Neural cell (in vitro differentiated cells): Measurements from ENCODE around the gene RNPEPL1. TPM values are rescaled to one million over a fixed set of nuclear protein-coding genes. Genes with fewer than 3 reads are reported as not detected.

ENCODE experiments used
- H2AFZ ChIP-seq: fragments of 200-600, 300-800 bp; sonication (generic), shearing (Covaris generic); 2 replicates; pipeline ENCODE4 v1.6.0; 2014; ENCODE audit warnings: low read depth, mild to moderate bottlenecking, antibody characterized with exemption, low read length, moderate library complexity
- H3F3A ChIP-seq: fragments of 200-600 bp; shearing (Covaris generic); 2 replicates; pipeline ENCODE4 v1.6.1; 2016; ENCODE audit warnings: mild to moderate bottlenecking, moderate library complexity, mixed read lengths, antibody characterized with exemption, low read length; ENCODE audit not compliant: insufficient read depth, poor library complexity, severe bottlenecking
- H3K27ac ChIP-seq: fragments of 200-600, 300-800 bp; sonication (generic), shearing (Covaris generic); 2 replicates; pipeline ENCODE4 v1.5.1; 2014; ENCODE audit warnings: mild to moderate bottlenecking, low read length, moderate library complexity
- H3K27me3 ChIP-seq: fragments of 300-800, 200-600 bp; sonication (generic), shearing (Covaris generic); 2 replicates; pipeline ENCODE4 v1.6.0; 2014; ENCODE audit warnings: mild to moderate bottlenecking, low read depth, low read length, moderate library complexity; ENCODE audit not compliant: insufficient read depth
- H3K36me3 ChIP-seq: fragments of 300-800, 200-600 bp; sonication (generic), shearing (Covaris generic); 2 replicates; pipeline ENCODE4 v1.5.1; 2014; ENCODE audit warnings: mild to moderate bottlenecking, antibody characterized with exemption, low read length, moderate library complexity; ENCODE audit not compliant: insufficient read depth
- H3K4me2 ChIP-seq: fragments of 300-800, 200-600 bp; sonication (generic), shearing (Covaris generic); 2 replicates; pipeline ENCODE4 v1.6.0; 2014; ENCODE audit warnings: mild to moderate bottlenecking, low read length
- H3K4me3 ChIP-seq: fragments of 300-800, 200-600 bp; sonication (generic), shearing (Covaris generic); 2 replicates; pipeline ENCODE4 v1.5.1; 2014; ENCODE audit warnings: mild to moderate bottlenecking, low read length, moderate library complexity
- H3K79me2 ChIP-seq: fragments of 200-600 bp; shearing (Covaris generic); replicated peaks from 2 replicates; pipeline ENCODE4 v1.6.0; 2014; ENCODE audit warnings: mild to moderate bottlenecking, low read length, moderate library complexity; ENCODE audit not compliant: insufficient read depth
- H3K9ac ChIP-seq: fragments of 300-800, 200-600 bp; sonication (generic), shearing (Covaris generic); 2 replicates; pipeline ENCODE4 v1.6.1; 2016; ENCODE audit warnings: mild to moderate bottlenecking, low read length, mixed read lengths
- H3K9me2 ChIP-seq: fragments of 200-600 bp; shearing (Covaris generic); 2 replicates; pipeline ENCODE4 v1.6.1; 2016; ENCODE audit warnings: mild to moderate bottlenecking, low read length, mixed read lengths; ENCODE audit not compliant: insufficient read depth
- H3K9me3 ChIP-seq: fragments of 200-600, 300-800 bp; sonication (generic), shearing (Covaris generic); 2 replicates; pipeline ENCODE4 v1.6.1; 2016; ENCODE audit warnings: mild to moderate bottlenecking, mixed run types, low read length, moderate library complexity, mixed read lengths
- H4K20me1 ChIP-seq: fragments of 200-600 bp; shearing (Covaris generic); 2 replicates; pipeline ENCODE4 v1.6.1; 2016; ENCODE audit warnings: mild to moderate bottlenecking, mixed run types; ENCODE audit not compliant: insufficient read depth
- CTCF ChIP-seq: fragments of 450-650 bp; IDR thresholded peaks from 2 replicates; pipeline ENCODE4 v1.5.1; 2014; ENCODE audit warnings: antibody characterized with exemption, mild to moderate bottlenecking, moderate library complexity; ENCODE audit not compliant: poor library complexity, severe bottlenecking
- EP300 ChIP-seq: fragments of 450-650 bp; conservative IDR thresholded peaks from 2 replicates; pipeline ENCODE4 v1.6.1; 2014; ENCODE audit warnings: antibody characterized with exemption, mild to moderate bottlenecking, moderate library complexity; ENCODE audit not compliant: poor library complexity, severe bottlenecking
- EZH2 ChIP-seq: fragments of 200-600, 300-800 bp; shearing (Covaris generic), sonication (generic); IDR thresholded peaks from 2 replicates; pipeline ENCODE4 v1.6.1; 2014; ENCODE audit warnings: antibody characterized with exemption, low read length, borderline replicate concordance, mild to moderate bottlenecking; ENCODE audit not compliant: insufficient read depth, poor library complexity, severe bottlenecking
- MXI1 ChIP-seq: fragments of 450-650 bp; conservative IDR thresholded peaks from 2 replicates; pipeline ENCODE4 v1.6.1; 2014; ENCODE audit warnings: antibody characterized with exemption, mild to moderate bottlenecking; ENCODE audit not compliant: poor library complexity, severe bottlenecking
- POLR2AphosphoS5 ChIP-seq: IDR thresholded peaks from 2 replicates; pipeline ENCODE4 v1.6.1; 2012
- RAD21 ChIP-seq: fragments of 450-650 bp; conservative IDR thresholded peaks from 2 replicates; pipeline ENCODE4 v1.6.1; 2014; ENCODE audit warnings: antibody characterized with exemption, mild to moderate bottlenecking, moderate library complexity
- REST ChIP-seq: IDR thresholded peaks from 2 replicates; pipeline ENCODE4 v1.6.1; 2012; ENCODE audit warnings: borderline replicate concordance
- SMC3 ChIP-seq: fragments of 450-650 bp; conservative IDR thresholded peaks from 2 replicates; pipeline ENCODE4 v1.6.1; 2014; ENCODE audit warnings: antibody characterized with exemption, mild to moderate bottlenecking, moderate library complexity; ENCODE audit not compliant: poor library complexity
- TAF1 ChIP-seq: IDR thresholded peaks from 2 replicates; pipeline ENCODE4 v1.6.1; 2012; ENCODE audit warnings: low read depth
- polyA plus RNA-seq: library from polyadenylated mRNA; depleted of rRNA; stranded (reverse); fragments of >200 nt; gene quantifications from 2 replicates; pipeline ENCODE4 v1.2.3, GENCODE V29; 2014

Gene RNPEPL1
- polyA plus RNA-seq, 1 donor from 2014 or later: 16.1 TPM

GRCh38 chr2:240629619-240629967 lies 61.3 kb downstream of the RNPEPL1 start:
- Histone ChIP-seq H3K79me2 (no peaks in the 10 kb centered on the region), H3K27ac (no peak overlapping the region), H3F3A (no peaks in the 10 kb centered on the region), H3K36me3 (no peaks in the 10 kb centered on the region), H3K4me3 (no peak overlapping the region), H3K9me2 (no peaks in the 10 kb centered on the region), H4K20me1 (no peaks in the 10 kb centered on the region), H3K4me2 (no peak overlapping the region), H3K27me3 (no peaks in the 10 kb centered on the region), H3K9ac (no peak overlapping the region), H2AFZ (no peak overlapping the region), H3K9me3 (no peaks in the 10 kb centered on the region)
- TF ChIP-seq TAF1 (no peak), POLR2AphosphoS5 (no peak), EP300 (no peak), SMC3 (no peak), RAD21 (no peak), REST (no peak), CTCF (no peak), MXI1 (no peak), EZH2 (no peak)

- H2AFZ ChIP-seq: no peak overlapping the region
- H3K27me3 ChIP-seq: no peaks in the 10 kb centered on the region
- no peaks in the 10 kb centered on the region for H4K20me1 ChIP-seq
- H3K4me2 ChIP-seq: no peak overlapping the region
- H3K4me3 ChIP-seq: no peak overlapping the region
- H3K36me3 ChIP-seq: no peaks in the 10 kb centered on the region
- no peaks in the 10 kb centered on the region for H3K9me3 ChIP-seq
- TF ChIP-seq CTCF: no peak
- no peak for TF ChIP-seq EZH2
- TF ChIP-seq RAD21: no peak
- TF ChIP-seq MXI1: no peak
- H3K9me2 ChIP-seq: no peaks in the 10 kb centered on the region
- no peak overlapping the region for H3K9ac ChIP-seq
- no peak overlapping the region for H3K27ac ChIP-seq
- no peaks in the 10 kb centered on the region for H3F3A ChIP-seq
- H3K79me2 ChIP-seq: no peaks in the 10 kb centered on the region
Measured at GRCh38 chr2:240629968-240630770, 61.9 kb downstream of the RNPEPL1 start.

Other genes starting within 250 kb of the RNPEPL1 start
- gene GPC1, start 132.8 kb upstream of the RNPEPL1 start, polyA plus RNA-seq: 74.0 and 101 TPM in 2 replicates
- 6.6 and 16.6 TPM in 2 replicates for gene ANKMY1, start 10.5 kb upstream of the RNPEPL1 start, polyA plus RNA-seq
- gene DUSP28, start 8.1 kb upstream of the RNPEPL1 start, polyA plus RNA-seq: 20.3 and 26.6 TPM in 2 replicates
- 120 and 138 TPM in 2 replicates for gene CAPN10, start 18.2 kb downstream of the RNPEPL1 start, polyA plus RNA-seq
- gene GPR35, start 57.0 kb downstream of the RNPEPL1 start, polyA plus RNA-seq: 2.8 and 4.1 TPM in 2 replicates
- not detected in 2 replicates for gene AQP12B, start 114.4 kb downstream of the RNPEPL1 start, polyA plus RNA-seq
- not detected in 2 replicates for gene AQP12A, start 123.4 kb downstream of the RNPEPL1 start, polyA plus RNA-seq